Smooth muscle cell (in vitro differentiated cells): ENCODE data around the gene SMPD1. TPM values are rescaled to one million over a fixed set of nuclear protein-coding genes. Genes with fewer than 3 reads are reported as not detected.
A peak's percentile ranks its signal among the peaks of the same experiment; 100 is the strongest.

ENCODE experiments used
- DNase-seq: peaks from one replicate; lab custom pipeline; 2025; ENCODE audit not compliant: unreplicated experiment; lab: John Stamatoyannopoulos, UW
- H2AFZ ChIP-seq: fragments of 200-600 bp; sonication (generic); 2 replicates; pipeline ENCODE4 v1.6.0; 2016; ENCODE audit warnings: antibody characterized with exemption, low read depth, mild to moderate bottlenecking
- H3F3A ChIP-seq: fragments of 200-600 bp; sonication (generic); 2 replicates; pipeline ENCODE4 v1.6.0; 2017; ENCODE audit warnings: antibody characterized with exemption, low read depth
- H3K27ac ChIP-seq: fragments of 200-600 bp; sonication (generic); 2 replicates; pipeline ENCODE4 v1.5.1; 2016; ENCODE audit warnings: low read depth, mild to moderate bottlenecking
- H3K27me3 ChIP-seq: fragments of 200-600 bp; sonication (generic); 2 replicates; pipeline ENCODE4 v1.6.1; 2016; ENCODE audit warnings: low read depth, mild to moderate bottlenecking
- H3K36me3 ChIP-seq: fragments of 200-600 bp; sonication (generic); 2 replicates; pipeline ENCODE4 v1.5.1; 2016; ENCODE audit warnings: low read depth
- H3K4me1 ChIP-seq: fragments of 200-600 bp; sonication (generic); 2 replicates; pipeline ENCODE4 v1.5.1; 2016; ENCODE audit warnings: low read depth
- H3K4me2 ChIP-seq: fragments of 200-600 bp; sonication (generic); 2 replicates; pipeline ENCODE4 v1.6.0; 2016; ENCODE audit warnings: mild to moderate bottlenecking
- H3K4me3 ChIP-seq: fragments of 200-600 bp; sonication (generic); 2 replicates; pipeline ENCODE4 v1.5.1; 2016; ENCODE audit warnings: mild to moderate bottlenecking
- H3K79me2 ChIP-seq: fragments of 200-600 bp; sonication (generic); 2 replicates; pipeline ENCODE4 v1.6.0; 2016; ENCODE audit warnings: low read depth, mild to moderate bottlenecking
- H3K9ac ChIP-seq: fragments of 200-600 bp; sonication (generic); 2 replicates; pipeline ENCODE4 v1.6.0; 2016; ENCODE audit warnings: low read depth
- H3K9me3 ChIP-seq: fragments of 200-600 bp; sonication (generic); replicated peaks from 2 replicates; pipeline ENCODE4 v1.5.1; 2016; ENCODE audit warnings: low read depth
- H4K20me1 ChIP-seq: fragments of 200-600 bp; sonication (generic); 2 replicates; pipeline ENCODE4 v1.6.0; 2016; ENCODE audit warnings: low read depth
- WGBS: methylation state at CpG from one replicate; pipeline ENCODE4 v1.1.7; 2016; ENCODE audit warnings: low lambda C conversion rate; 5-methylcytosine and 5-hydroxymethylcytosine counted together
- polyA plus RNA-seq: library from polyadenylated mRNA; unstranded; fragments of >200 nt; fragmentation: Nextera tagmentation; extraction: Ambion mirVana; gene quantifications from 2 replicates; pipeline ENCODE4 v1.2.1, GENCODE V29; 2016
- total RNA-seq: library from RNA; depleted of rRNA; stranded (reverse); fragments of >200 nt; gene quantifications from 2 replicates; pipeline ENCODE4 v1.2.3, GENCODE V29; 2014
- TF ChIP-seq, protein P1 (sequence below): fragments of 200-600 bp; sonication (generic); IDR thresholded peaks from 2 replicates; pipeline ENCODE4 v1.5.1; 2017; ENCODE audit warnings: borderline replicate concordance, mild to moderate bottlenecking, antibody characterized with exemption; ENCODE audit not compliant: insufficient read depth, poor library complexity, severe bottlenecking

Gene SMPD1
- total and polyA plus RNA-seq, 2 experiments from 2014 or later, result 56.6 to 57.3 TPM

DNA sequence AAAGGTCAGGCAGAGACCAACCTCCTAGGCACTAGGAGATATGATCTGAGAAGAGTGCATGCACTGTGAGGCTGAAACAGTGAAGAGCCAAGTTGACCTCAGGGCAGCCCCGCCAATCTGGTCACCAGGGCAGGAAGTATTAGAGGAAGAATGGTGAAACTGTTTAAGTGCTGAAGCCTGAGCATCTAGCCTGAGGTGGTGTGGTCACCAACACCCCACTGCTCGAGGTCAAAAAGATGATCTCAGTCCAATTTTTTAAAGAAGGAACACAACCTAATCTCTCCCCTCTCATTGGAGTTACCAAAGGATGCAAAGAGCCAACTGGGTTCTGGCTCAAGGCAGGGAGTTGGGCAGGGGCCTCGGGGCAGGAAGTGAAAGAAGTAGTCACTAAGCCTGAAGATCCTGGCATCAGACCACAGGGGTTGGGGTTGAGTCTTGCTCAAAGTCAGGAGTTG is 24.6 kb downstream of the SMPD1 start:
- Histone ChIP-seq H2AFZ (no peak overlapping the region), H3K4me1 (peaks cover 4% of the 10 kb centered on the region), H3K9me3 (no peaks in the 10 kb centered on the region), H3K27me3 (no peaks in the 10 kb centered on the region), H3K79me2 (peaks cover 22% of the 10 kb centered on the region), H3K4me3 (no peak overlapping the region), H3F3A (no peaks in the 10 kb centered on the region), H3K27ac (no peak overlapping the region), H4K20me1 (peaks cover 41% of the 10 kb centered on the region), H3K36me3 (no peaks in the 10 kb centered on the region), H3K4me2 (no peak overlapping the region), H3K9ac (no peak overlapping the region)
- WGBS, result 94% methylated on average over 3 of the region's 3 CpGs
- DNase-seq, result no peak
- TF ChIP-seq, protein P1, sequence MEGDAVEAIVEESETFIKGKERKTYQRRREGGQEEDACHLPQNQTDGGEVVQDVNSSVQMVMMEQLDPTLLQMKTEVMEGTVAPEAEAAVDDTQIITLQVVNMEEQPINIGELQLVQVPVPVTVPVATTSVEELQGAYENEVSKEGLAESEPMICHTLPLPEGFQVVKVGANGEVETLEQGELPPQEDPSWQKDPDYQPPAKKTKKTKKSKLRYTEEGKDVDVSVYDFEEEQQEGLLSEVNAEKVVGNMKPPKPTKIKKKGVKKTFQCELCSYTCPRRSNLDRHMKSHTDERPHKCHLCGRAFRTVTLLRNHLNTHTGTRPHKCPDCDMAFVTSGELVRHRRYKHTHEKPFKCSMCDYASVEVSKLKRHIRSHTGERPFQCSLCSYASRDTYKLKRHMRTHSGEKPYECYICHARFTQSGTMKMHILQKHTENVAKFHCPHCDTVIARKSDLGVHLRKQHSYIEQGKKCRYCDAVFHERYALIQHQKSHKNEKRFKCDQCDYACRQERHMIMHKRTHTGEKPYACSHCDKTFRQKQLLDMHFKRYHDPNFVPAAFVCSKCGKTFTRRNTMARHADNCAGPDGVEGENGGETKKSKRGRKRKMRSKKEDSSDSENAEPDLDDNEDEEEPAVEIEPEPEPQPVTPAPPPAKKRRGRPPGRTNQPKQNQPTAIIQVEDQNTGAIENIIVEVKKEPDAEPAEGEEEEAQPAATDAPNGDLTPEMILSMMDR, result no peak

DNA sequence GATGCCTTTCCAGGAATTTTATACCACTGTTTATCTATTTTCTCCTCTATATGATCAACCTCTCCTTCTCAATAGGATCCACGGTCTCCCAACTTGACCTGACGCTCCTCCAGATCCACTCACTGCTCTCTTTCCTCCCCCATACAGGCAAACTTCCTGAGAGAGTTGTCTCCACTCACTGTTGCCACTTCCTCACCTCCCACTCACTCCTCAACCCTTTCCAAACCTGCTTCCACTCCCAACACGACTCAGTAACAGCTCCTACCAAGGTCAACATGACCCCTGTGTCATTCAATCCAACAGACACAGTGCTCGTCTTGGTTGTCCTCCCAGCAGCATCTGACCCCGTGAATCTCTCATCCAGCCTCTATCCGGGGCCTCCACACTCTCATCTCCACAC is 25.5 kb downstream of the SMPD1 start:
- no peak overlapping the region for H2AFZ ChIP-seq
- TF ChIP-seq, protein P1, result no peak
- H4K20me1 ChIP-seq, result peaks cover 41% of the 10 kb centered on the region
- 96% methylated on average over 6 of the region's 6 CpGs for WGBS
- no peak overlapping the region for H3K27ac ChIP-seq
- H3K27me3 ChIP-seq, result no peaks in the 10 kb centered on the region
- no peaks in the 10 kb centered on the region for H3K36me3 ChIP-seq
- H3F3A ChIP-seq, result no peaks in the 10 kb centered on the region
- no peak overlapping the region for H3K9ac ChIP-seq
- H3K4me3 ChIP-seq, result no peak overlapping the region
- H3K4me2 ChIP-seq, result no peak overlapping the region
- no peak for DNase-seq
- no peaks in the 10 kb centered on the region for H3K9me3 ChIP-seq
- H3K79me2 ChIP-seq, result peaks cover 22% of the 10 kb centered on the region
- H3K4me1 ChIP-seq, result peaks cover 4% of the 10 kb centered on the region

DNA sequence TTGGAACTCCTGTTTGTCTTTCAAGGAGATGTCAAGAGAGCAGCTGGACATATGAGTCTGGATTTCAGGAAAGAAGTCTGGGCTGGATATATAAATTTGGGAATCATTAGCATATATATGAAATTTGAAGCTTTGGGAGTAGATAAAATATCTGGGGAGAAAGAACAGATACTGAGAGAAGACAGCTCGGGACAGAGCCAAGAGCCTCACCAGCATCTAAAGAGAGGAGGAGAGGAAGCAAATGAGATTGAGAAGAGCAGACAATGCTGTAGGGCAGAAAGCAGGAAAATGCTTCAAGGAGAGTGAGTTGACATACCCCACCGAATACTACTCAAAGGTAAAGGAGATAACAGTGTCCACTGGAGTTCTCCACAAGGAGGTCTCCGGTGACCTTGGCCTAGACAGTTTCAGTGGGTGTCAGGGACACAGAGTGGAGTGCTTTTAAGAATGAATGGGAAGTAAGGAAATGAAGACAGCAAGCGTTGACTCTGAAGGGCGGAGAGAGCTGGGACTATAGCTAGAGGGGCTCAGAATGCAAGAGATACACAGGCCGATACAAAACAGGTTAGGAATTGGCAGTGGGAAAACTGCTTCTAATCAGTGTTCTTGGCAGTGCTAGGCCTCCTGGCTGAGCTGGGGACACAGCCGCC is 27.8 kb downstream of the SMPD1 start:
- H3K9me3 ChIP-seq, result no peaks in the 10 kb centered on the region
- H4K20me1 ChIP-seq, result peaks cover 33% of the 10 kb centered on the region
- no peak for DNase-seq
- H3K27ac ChIP-seq, result no peak overlapping the region
- peaks cover 2% of the 10 kb centered on the region for H3K27me3 ChIP-seq
- H3K4me2 ChIP-seq, result peak overlapping the region; percentile 97
- peaks cover 19% of the 10 kb centered on the region for H3K79me2 ChIP-seq
- no peaks in the 10 kb centered on the region for H3K36me3 ChIP-seq
- TF ChIP-seq, protein P1, result no peak
- WGBS, result 43% methylated on average over 7 of the region's 7 CpGs
- H3K4me1 ChIP-seq, result peaks cover 4% of the 10 kb centered on the region
- H3K4me3 ChIP-seq, result peak overlapping the region; percentile 91
- H3F3A ChIP-seq, result no peaks in the 10 kb centered on the region
- H2AFZ ChIP-seq, result peak overlapping the region; percentile 77
- H3K9ac ChIP-seq, result peak overlapping the region; percentile 68

DNA sequence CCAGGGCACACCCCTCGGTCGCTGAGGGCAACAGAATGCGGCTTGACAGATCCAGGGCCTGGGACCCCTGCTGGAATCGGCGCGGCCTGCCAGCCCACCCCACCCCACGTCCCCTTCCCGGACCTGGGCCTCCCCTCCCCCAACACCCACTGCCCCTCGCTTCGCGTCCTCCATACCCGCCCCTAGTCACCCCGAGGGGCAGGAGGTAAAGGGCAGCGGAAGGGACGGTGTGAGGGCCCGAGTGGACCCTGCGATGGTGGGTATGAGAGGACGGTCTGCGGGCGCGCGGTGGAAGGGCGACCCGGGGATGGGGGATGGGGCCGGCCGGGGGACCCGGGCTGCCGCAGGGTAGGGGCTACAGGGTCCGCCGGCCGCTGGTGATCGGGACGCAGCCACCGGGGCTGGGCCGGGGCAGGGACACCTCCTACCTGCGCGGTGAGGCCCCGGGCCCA is 28.3 kb downstream of the SMPD1 start:
- Histone ChIP-seq H3K79me2 (peaks cover 13% of the 10 kb centered on the region), H3K27ac (no peak overlapping the region)
- under 1% methylated on average over 19 of the region's 38 CpGs for WGBS

More for the DNA sequence above, 28.3 kb downstream of the SMPD1 start:
- H3K36me3 ChIP-seq, result no peaks in the 10 kb centered on the region
- H3K4me2 ChIP-seq, result peak overlapping the region; percentile 97
- H3F3A ChIP-seq, result no peaks in the 10 kb centered on the region
- peaks cover 4% of the 10 kb centered on the region for H3K4me1 ChIP-seq
- peaks cover 28% of the 10 kb centered on the region for H4K20me1 ChIP-seq
- H3K27me3 ChIP-seq, result peaks cover 7% of the 10 kb centered on the region
- TF ChIP-seq, protein P1, result no peak
- no peaks in the 10 kb centered on the region for H3K9me3 ChIP-seq
- H2AFZ ChIP-seq, result peak overlapping the region; percentile 77
- DNase-seq, result no peak
- peak overlapping the region; percentile 91 for H3K4me3 ChIP-seq
- peak overlapping the region; percentile 68 for H3K9ac ChIP-seq
